ENCODE measurements around the gene NPLOC4. TPM values are rescaled to one million over a fixed set of nuclear protein-coding genes. Genes with fewer than 3 reads are reported as not detected.

NPLOC4 gene
- total and polyA plus RNA-seq, 4 donors, result 23.5 to 67.4 (median 50.6) TPM

GRCh38 chr17:81566461-81567126, 70.3 kb downstream of the NPLOC4 start (continued):
- no peak for TF ChIP-seq REST (IDR thresholded peaks at IDR 0.05)
- peak; percentile 28 for TF ChIP-seq FOXA1 (IDR thresholded peaks at IDR 0.05)
- no peak for TF ChIP-seq TAF1 (conservative IDR thresholded peaks at IDR 0.05)
- TF ChIP-seq HNF4G (IDR thresholded peaks at IDR 0.05), result no peak
- peak in 1 of 2 donors; percentile 15 for TF ChIP-seq RXRA (IDR thresholded peaks at IDR 0.05)
- TF ChIP-seq SP1 (IDR thresholded peaks at IDR 0.05), result peak; percentile 47
- no peak for TF ChIP-seq MAX (IDR thresholded peaks at IDR 0.05)
- peak in 1 of 2 donors; percentile 44 for TF ChIP-seq RAD21 (IDR thresholded peaks at IDR 0.05)
- peak; percentile 50 for TF ChIP-seq FOXA2 (IDR thresholded peaks at IDR 0.05)
- TF ChIP-seq NR2F2 (IDR thresholded peaks at IDR 0.05), result peak; percentile 47

GRCh38 chr17:81565231-81565630, 71.7 kb downstream of the NPLOC4 start:
- TF ChIP-seq SP1 (IDR thresholded peaks at IDR 0.05) (no peak), GABPA (IDR thresholded peaks at IDR 0.05 in 1 of 2, conservative IDR thresholded peaks at IDR 0.05 in 1 of 2) (no peak), RAD21 (IDR thresholded peaks at IDR 0.05) (no peak), FOXA1 (IDR thresholded peaks at IDR 0.05) (no peak), TAF1 (conservative IDR thresholded peaks at IDR 0.05) (no peak), REST (IDR thresholded peaks at IDR 0.05) (no peak), JUND (IDR thresholded peaks at IDR 0.05) (no peak), ATF3 (IDR thresholded peaks at IDR 0.05) (no peak), MAX (IDR thresholded peaks at IDR 0.05) (no peak), YY1 (IDR thresholded peaks at IDR 0.05) (no peak), HNF4G (IDR thresholded peaks at IDR 0.05) (no peak), NR2F2 (IDR thresholded peaks at IDR 0.05) (no peak), EGR1 (IDR thresholded peaks at IDR 0.05; ENCODE audit: low read depth in 2 of 2) (no peak), HNF4A (conservative IDR thresholded peaks at IDR 0.05) (no peak), CTCF (IDR thresholded peaks at IDR 0.05; ENCODE audit: low read depth, low read length, missing input control) (no peak), FOXA2 (IDR thresholded peaks at IDR 0.05) (no peak), RXRA (IDR thresholded peaks at IDR 0.05) (no peak), ZBTB33 (IDR thresholded peaks at IDR 0.05) (no peak)
- Histone ChIP-seq H3K9me3 (ENCODE audit: control insufficient read depth in 4 of 4, low read length in 3 of 4) (no peaks in the 10 kb centered on the region), H3K27me3 (ENCODE audit: control insufficient read depth in 4 of 4, insufficient read depth in 4 of 4, low read length in 3 of 4) (no peaks in the 10 kb centered on the region), H3K36me3 (ENCODE audit: control insufficient read depth in 4 of 4, insufficient read depth in 3 of 4, low read depth in 1 of 4, low read length in 3 of 4) (peaks cover 10 to 60% (median 43%) of the 10 kb centered on the region in 4 donors), H3K4me1 (ENCODE audit: control insufficient read depth in 4 of 4, insufficient read depth in 4 of 4, low read length in 3 of 4) (peaks cover 6 to 31% (median 25%) of the 10 kb centered on the region in 4 donors), H3K27ac (ENCODE audit: low read depth in 1 of 2, low read length in 2 of 2) (no peak overlapping the region), H3K9ac (ENCODE audit: low read depth in 1 of 2, low read length in 2 of 2) (no peak overlapping the region), H3K4me3 (ENCODE audit: low read depth in 1 of 3, low read length in 3 of 3) (no peak overlapping the region)
- WGBS, result 95% methylated on average over 16 of the region's 16 CpGs
- no peak for DNase-seq (ENCODE audit: low spot score)
